PC-3 (cell line): ENCODE results near the gene WDR93. TPM values are rescaled to one million over a fixed set of nuclear protein-coding genes. Genes with fewer than 3 reads are reported as not detected.
"Not testable (repeated sequence)": the region's sequence is repeated elsewhere in the genome, so short reads cannot be mapped to it uniquely, and the experiment has no call there.

Experiments used
- ATAC-seq: fragments of 200-7000 bp; cut with Tn5 transposase; 2 replicates; pipeline ENCODE4 v1.9.1; 2020; ENCODE audit warnings: mild to moderate bottlenecking, moderate library complexity
- BruUV-seq: library from RNA; stranded (reverse); fragments of 400-500 nt; replicated peaks from 2 replicates; lab custom pipeline; 2021; lab: Mats Ljungman, UMichigan
- CTCF ChIA-PET: fragments of 300-600 bp; sonication (Branson Sonifier 250); formaldehyde crosslinking; loops from one replicate; lab custom pipeline; 2022; ENCODE audit warnings: antibody characterized with exemption; lab: Charles Lee
- POLR2A ChIA-PET: fragments of 300-600 bp; sonication (Branson Sonifier 250); formaldehyde crosslinking; loops from one replicate; lab custom pipeline; 2022; ENCODE audit warnings: antibody characterized with exemption; ENCODE audit not compliant: unreplicated experiment; lab: Charles Lee
- DNase-seq: peaks from one replicate; pipeline ENCODE4 v3.0.0-alpha.2; 2015
- H2AFZ ChIP-seq: fragments of 300-600 bp; sonication (generic); 2 replicates; pipeline ENCODE4 v1.6.0; 2016; ENCODE audit warnings: antibody characterized with exemption, low read length
- H3F3A ChIP-seq: fragments of 300-600 bp; sonication (generic); one replicate; pipeline ENCODE4 v1.6.0; 2017; ENCODE audit warnings: antibody characterized with exemption, low read length, control low read depth, mild to moderate bottlenecking; ENCODE audit not compliant: unreplicated experiment
- H3K27ac ChIP-seq: fragments of 300-600 bp; sonication (generic); 2 replicates; pipeline ENCODE4 v1.5.1; 2016; ENCODE audit warnings: mild to moderate bottlenecking, low read length
- H3K27me3 ChIP-seq: fragments of 300-600 bp; sonication (generic); 2 replicates; pipeline ENCODE4 v1.6.1; 2016; ENCODE audit warnings: low read length, mixed read lengths
- H3K36me3 ChIP-seq: fragments of 300-600 bp; sonication (generic); 2 replicates; pipeline ENCODE4 v1.6.1; 2016; ENCODE audit warnings: low read depth, mixed run types, low read length, mixed read lengths
- H3K4me1 ChIP-seq: fragments of 300-600 bp; sonication (generic); 2 replicates; pipeline ENCODE4 v1.5.1; 2016; ENCODE audit warnings: low read length; ENCODE audit not compliant: insufficient read depth
- H3K4me2 ChIP-seq: fragments of 300-600 bp; sonication (generic); 2 replicates; pipeline ENCODE4 v1.6.0; 2016; ENCODE audit warnings: low read length
- H3K4me3 ChIP-seq: fragments of 300-600 bp; sonication (generic); 2 replicates; pipeline ENCODE4 v1.5.1; 2016; ENCODE audit warnings: mild to moderate bottlenecking, low read length, mixed read lengths
- H3K79me2 ChIP-seq: fragments of 300-600 bp; sonication (generic); 2 replicates; pipeline ENCODE4 v1.6.1; 2017; ENCODE audit warnings: low read length, mixed read lengths
- H3K9ac ChIP-seq: fragments of 300-600 bp; sonication (generic); 2 replicates; pipeline ENCODE4 v1.6.0; 2016; ENCODE audit warnings: mild to moderate bottlenecking, low read length
- H3K9me2 ChIP-seq: fragments of 300-600 bp; sonication (generic); replicated peaks from 2 replicates; pipeline ENCODE4 v1.6.1; 2016; ENCODE audit warnings: mixed run types, low read length, mixed read lengths
- H3K9me3 ChIP-seq: fragments of 300-600 bp; sonication (generic); 2 replicates; pipeline ENCODE4 v1.6.1; 2016; ENCODE audit warnings: low read length, mixed read lengths
- H4K20me1 ChIP-seq: fragments of 300-600 bp; sonication (generic); 2 replicates; pipeline ENCODE4 v1.6.1; 2016; ENCODE audit warnings: low read length, mixed read lengths
- CTCF ChIP-seq: fragments of 300-600 bp; sonication (generic); conservative IDR thresholded peaks from 2 replicates; pipeline ENCODE4 v1.5.1; 2017; ENCODE audit warnings: antibody characterized with exemption, low read depth, mild to moderate bottlenecking, low read length
- EZH2 ChIP-seq: fragments of 300-600 bp; sonication (generic); IDR thresholded peaks from one replicate; pipeline ENCODE4 v1.6.1; 2017; ENCODE audit warnings: antibody characterized with exemption, mild to moderate bottlenecking, low read length; ENCODE audit not compliant: unreplicated experiment
- EZH2phosphoT487 ChIP-seq: fragments of 300-600 bp; sonication (generic); IDR thresholded peaks from 2 replicates; pipeline ENCODE4 v1.6.1; 2018; ENCODE audit warnings: mild to moderate bottlenecking, antibody characterized with exemption, low read length, borderline replicate concordance
- intact Hi-C: fragments of 100-400 bp; cut with micrococcal nuclease; formaldehyde crosslinking; loops from 2 replicates; pipeline ENCODE4 v1.9.0; 2023
- total RNA-seq: library from RNA; depleted of rRNA; stranded (reverse); fragments of >200 nt; gene quantifications from 2 replicates; pipeline ENCODE4 v1.2.3, GENCODE V29; 2014

The WDR93 gene
- total RNA-seq, 1 experiment from 2014 or later = 0.22 TPM

- H3K27me3 ChIP-seq, BruUV-seq, H3K36me3 ChIP-seq, CTCF ChIA-PET, intact Hi-C loops, H3K9me3 ChIP-seq, DNase-seq, H4K20me1 ChIP-seq, H3K4me3 ChIP-seq, H2AFZ ChIP-seq, H3K9me2 ChIP-seq, ATAC-seq, H3F3A ChIP-seq, H3K79me2 ChIP-seq: not testable (repeated sequence)
- Histone ChIP-seq H3K4me1 (peaks cover 67% of the 10 kb centered on the region), H3K27ac (peak overlapping the region; percentile 99), H3K4me2 (0 out of 2 replicates have a peak overlapping the region, but pooled peaks have one; percentile 19), H3K9ac (peak overlapping the region; percentile 14; the same call in 1 of the 2 replicates)
- POLR2A ChIA-PET = interaction anchor here (0.6 kb wide), 1 partner anchor 93 kb away, joined by 3 read pairs; no protein-coding TSS in a partner anchor
Observed at GRCh38 chr15:89782619-89782950, 92.0 kb downstream of the WDR93 start.

- H4K20me1 ChIP-seq = no peaks in the 10 kb centered on the region
- no peaks in the 10 kb centered on the region for H3K9me3 ChIP-seq
- ATAC-seq (no peak), DNase-seq (no peak)
- no peaks in the 10 kb centered on the region for H3K36me3 ChIP-seq
- H3K9me2 ChIP-seq = no peaks in the 10 kb centered on the region
- no peak overlapping the region for H3K4me3 ChIP-seq
- TF ChIP-seq CTCF = no peak
- no peak for TF ChIP-seq EZH2
- TF ChIP-seq EZH2phosphoT487 = no peak
- H2AFZ ChIP-seq = no peak overlapping the region
- intact Hi-C loops = no loop called here
- no peaks in the 10 kb centered on the region for H3F3A ChIP-seq
- ChIA-PET POLR2A (interaction anchor here (0.6 kb wide), 1 partner anchor 92 kb away, joined by 3 read pairs; no protein-coding TSS in a partner anchor), CTCF (no interaction called here)
- H3K4me1 ChIP-seq = peaks cover 60% of the 10 kb centered on the region
- no peak overlapping the region for H3K4me2 ChIP-seq
- no TSS peak for BruUV-seq
- H3K27me3 ChIP-seq = no peaks in the 10 kb centered on the region
- no peak overlapping the region; the same call in 1 of the 2 replicates for H3K9ac ChIP-seq
- H3K27ac ChIP-seq = peak overlapping the region; percentile 99
- H3K79me2 ChIP-seq = no peaks in the 10 kb centered on the region
Observed at GRCh38 chr15:89783111-89783860, 92.7 kb downstream of the WDR93 start.

- Histone ChIP-seq H3K9ac (no peak overlapping the region), H3F3A (no peaks in the 10 kb centered on the region), H3K27ac (peak overlapping the region; percentile 99), H3K9me3 (no peaks in the 10 kb centered on the region), H3K4me1 (peaks cover 58% of the 10 kb centered on the region), H3K79me2 (no peaks in the 10 kb centered on the region), H3K27me3 (no peaks in the 10 kb centered on the region), H4K20me1 (no peaks in the 10 kb centered on the region), H3K4me2 (no peak overlapping the region), H2AFZ (no peak overlapping the region), H3K36me3 (no peaks in the 10 kb centered on the region), H3K9me2 (no peaks in the 10 kb centered on the region), H3K4me3 (no peak overlapping the region)
- intact Hi-C loops = no loop called here
- no peak for ATAC-seq
- BruUV-seq = no TSS peak
- no peak for DNase-seq
- ChIA-PET POLR2A (no interaction called here), CTCF (interaction anchor here (0.8 kb wide), 1 partner anchor 91 kb away, joined by 4 read pairs; no protein-coding TSS in a partner anchor)
- TF ChIP-seq EZH2phosphoT487 (no peak), CTCF (no peak), EZH2 (no peak)
Observed at GRCh38 chr15:89783861-89784685, 93.5 kb downstream of the WDR93 start.
